Lower leg skin (tissue), 3 donors: ENCODE data around the gene LYL1.

ENCODE experiments used
- POLR2A ChIP-seq, 2 donors: fragments of 450-650 bp; IDR thresholded peaks; one replicate each; pipeline ENCODE4 v1.6.1; 2016 to 2017; ENCODE audit warnings: antibody characterized with exemption in 2 of 2, mild to moderate bottlenecking in 1 of 2, moderate library complexity in 1 of 2
- TF ChIP-seq, protein P1 (sequence below), 3 donors: fragments of 450-650 bp; IDR thresholded peaks; one replicate each; pipeline ENCODE4 v1.5.1; 2016; ENCODE audit warnings: antibody characterized with exemption in 3 of 3, mild to moderate bottlenecking in 3 of 3, moderate library complexity in 2 of 3

DNA sequence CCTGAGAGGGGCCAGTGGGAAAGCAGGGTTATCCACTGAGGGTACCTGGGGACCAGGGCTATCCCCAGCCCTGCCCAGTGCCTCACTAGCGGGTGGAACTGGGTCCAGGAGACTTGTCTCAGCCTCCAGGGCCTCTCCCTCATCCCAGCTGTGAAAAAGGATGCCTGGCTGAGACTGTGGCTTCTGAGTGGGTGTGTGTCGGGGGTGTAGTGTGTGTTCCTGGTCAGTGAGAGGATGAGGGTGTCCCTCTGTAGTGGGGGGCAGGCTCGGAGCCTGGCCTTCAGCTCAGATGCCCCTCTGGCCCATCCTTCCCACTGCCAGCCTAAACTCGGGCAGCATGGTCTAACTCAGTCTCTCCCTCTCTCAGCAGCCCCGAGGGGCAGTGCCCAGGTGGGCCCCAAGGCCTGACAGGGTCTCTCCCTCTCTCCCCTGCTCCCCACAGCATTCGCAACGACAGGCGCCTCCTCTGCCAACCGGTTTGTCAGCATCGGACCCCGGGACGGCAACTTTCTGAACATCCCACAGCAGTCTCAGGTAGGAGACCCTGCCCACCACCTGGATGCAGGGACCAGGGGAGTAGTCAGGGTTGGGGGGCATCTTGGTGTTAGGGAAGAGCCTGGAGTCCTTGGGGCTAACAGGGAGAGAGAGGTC lies 12.7 kb downstream of the LYL1 start:
- TF ChIP-seq, protein P1, sequence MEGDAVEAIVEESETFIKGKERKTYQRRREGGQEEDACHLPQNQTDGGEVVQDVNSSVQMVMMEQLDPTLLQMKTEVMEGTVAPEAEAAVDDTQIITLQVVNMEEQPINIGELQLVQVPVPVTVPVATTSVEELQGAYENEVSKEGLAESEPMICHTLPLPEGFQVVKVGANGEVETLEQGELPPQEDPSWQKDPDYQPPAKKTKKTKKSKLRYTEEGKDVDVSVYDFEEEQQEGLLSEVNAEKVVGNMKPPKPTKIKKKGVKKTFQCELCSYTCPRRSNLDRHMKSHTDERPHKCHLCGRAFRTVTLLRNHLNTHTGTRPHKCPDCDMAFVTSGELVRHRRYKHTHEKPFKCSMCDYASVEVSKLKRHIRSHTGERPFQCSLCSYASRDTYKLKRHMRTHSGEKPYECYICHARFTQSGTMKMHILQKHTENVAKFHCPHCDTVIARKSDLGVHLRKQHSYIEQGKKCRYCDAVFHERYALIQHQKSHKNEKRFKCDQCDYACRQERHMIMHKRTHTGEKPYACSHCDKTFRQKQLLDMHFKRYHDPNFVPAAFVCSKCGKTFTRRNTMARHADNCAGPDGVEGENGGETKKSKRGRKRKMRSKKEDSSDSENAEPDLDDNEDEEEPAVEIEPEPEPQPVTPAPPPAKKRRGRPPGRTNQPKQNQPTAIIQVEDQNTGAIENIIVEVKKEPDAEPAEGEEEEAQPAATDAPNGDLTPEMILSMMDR (IDR thresholded peaks at IDR 0.05) = no peak
- no peak for TF ChIP-seq POLR2A (IDR thresholded peaks at IDR 0.05)
